Stimulated activated CD8-positive, alpha-beta memory T cell treated with anti-CD3 and anti-CD28 coated beads, Interleukin-7, amount 100 ng/mL, for 48 hours (primary cell): ENCODE data around the gene RYR2.
"Not testable (repeated sequence)": the region's sequence is repeated elsewhere in the genome, so short reads cannot be mapped to it uniquely, and the experiment has no call there.

Experiments used
- DNase-seq, 2 donors: peaks; one replicate each; pipeline ENCODE4 v3.0.0-alpha.2; 2020; ENCODE audit warnings: low read depth in 1 of 2; ENCODE audit errors: extremely low read depth in 1 of 2

The RYR2 gene

GRCh38 chr1:237071641-237072420, 29.8 kb downstream of the RYR2 start:
- no peak for DNase-seq

GRCh38 chr1:237074371-237075117, 32.6 kb downstream of the RYR2 start:
- no peak for DNase-seq

- DNase-seq, result no peak
Observed at GRCh38 chr1:237084341-237085077, 42.5 kb downstream of the RYR2 start.

GRCh38 chr1:237091691-237092090, 49.7 kb downstream of the RYR2 start:
- DNase-seq, result no peak

GRCh38 chr1:237093691-237094090, 51.7 kb downstream of the RYR2 start:
- no peak for DNase-seq

- no peak for DNase-seq
Observed at GRCh38 chr1:237098541-237098940, 56.6 kb downstream of the RYR2 start.

- DNase-seq, result no peak
Observed at GRCh38 chr1:237103021-237103420, 61.0 kb downstream of the RYR2 start.

- no peak for DNase-seq
Observed at GRCh38 chr1:237104096-237104495, 62.1 kb downstream of the RYR2 start.

- DNase-seq, result no peak
Observed at GRCh38 chr1:237105826-237106225, 63.8 kb downstream of the RYR2 start.

- DNase-seq, result no peak
Observed at GRCh38 chr1:237108297-237109040, 66.5 kb downstream of the RYR2 start.

- DNase-seq, result no peak
Observed at GRCh38 chr1:237111807-237112206, 69.8 kb downstream of the RYR2 start.

GRCh38 chr1:237112663-237113062, 70.7 kb downstream of the RYR2 start:
- no peak for DNase-seq

GRCh38 chr1:237115035-237115434, 73.1 kb downstream of the RYR2 start:
- no peak for DNase-seq

- no peak for DNase-seq
Observed at GRCh38 chr1:237119091-237119490, 77.1 kb downstream of the RYR2 start.

- DNase-seq, result no peak
Observed at GRCh38 chr1:237120683-237121082, 78.7 kb downstream of the RYR2 start.

GRCh38 chr1:237124856-237125462, 83.0 kb downstream of the RYR2 start:
- no peak for DNase-seq

GRCh38 chr1:237126180-237126579, 84.2 kb downstream of the RYR2 start:
- no peak for DNase-seq

- not testable (repeated sequence) for DNase-seq
Observed at GRCh38 chr1:237127301-237127700, 85.3 kb downstream of the RYR2 start.

GRCh38 chr1:237133921-237134320, 91.9 kb downstream of the RYR2 start:
- no peak for DNase-seq

GRCh38 chr1:237134929-237135328, 92.9 kb downstream of the RYR2 start:
- DNase-seq, result no peak
